GM23338 (cell line): Measurements from ENCODE around the gene IFRD1. TPM values are rescaled to one million over a fixed set of nuclear protein-coding genes. Genes with fewer than 3 reads are reported as not detected.

Experiments used
- ATAC-seq: fragments of 200-7000 bp; cut with Tn5 transposase; 3 replicates; pipeline ENCODE4 v1.9.1; 2020
- DNase-seq: peaks from one replicate; pipeline ENCODE4 v3.0.0-alpha.2; 2015; ENCODE audit warnings: low spot score
- H2AFZ ChIP-seq: fragments of 200-600 bp; sonication (generic); 2 replicates; pipeline ENCODE4 v1.8.0; 2016; ENCODE audit warnings: antibody characterized with exemption, mild to moderate bottlenecking, moderate library complexity
- H3F3A ChIP-seq: fragments of 200-600 bp; sonication (generic); replicated peaks from 2 replicates; pipeline ENCODE4 v1.8.0; 2017; ENCODE audit warnings: antibody characterized with exemption, mixed run types, low read depth
- H3K27ac ChIP-seq: fragments of 200-600 bp; sonication (generic); 2 replicates; pipeline ENCODE4 v1.6.1; 2016; ENCODE audit warnings: low read depth
- H3K27me3 ChIP-seq: fragments of 200-600 bp; sonication (generic); 2 replicates; pipeline ENCODE4 v1.8.0; 2016; ENCODE audit warnings: mild to moderate bottlenecking, mixed run types, moderate library complexity; ENCODE audit not compliant: insufficient read depth
- H3K36me3 ChIP-seq: fragments of 200-600 bp; sonication (generic); 2 replicates; pipeline ENCODE4 v1.8.0; 2016; ENCODE audit warnings: mild to moderate bottlenecking; ENCODE audit not compliant: insufficient read depth
- H3K4me1 ChIP-seq: fragments of 200-600 bp; sonication (generic); 2 replicates; pipeline ENCODE4 v1.8.0; 2016; ENCODE audit warnings: mild to moderate bottlenecking, moderate library complexity; ENCODE audit not compliant: insufficient read depth
- H3K4me2 ChIP-seq: fragments of 200-600 bp; sonication (generic); 2 replicates; pipeline ENCODE4 v1.7.1; 2017; ENCODE audit warnings: mixed run types
- H3K4me3 ChIP-seq: fragments of 200-600 bp; sonication (generic); 2 replicates; pipeline ENCODE4 v1.6.1; 2016; ENCODE audit warnings: mixed run types
- H3K79me2 ChIP-seq: fragments of 200-600 bp; sonication (generic); replicated peaks from 2 replicates; pipeline ENCODE4 v1.8.0; 2017; ENCODE audit warnings: mild to moderate bottlenecking; ENCODE audit not compliant: insufficient read depth
- H3K9me2 ChIP-seq: fragments of 200-600 bp; sonication (generic); 2 replicates; pipeline ENCODE4 v1.8.0; 2017; ENCODE audit not compliant: insufficient read depth
- H4K20me1 ChIP-seq: fragments of 200-600 bp; sonication (generic); replicated peaks from 2 replicates; pipeline ENCODE4 v1.8.0; 2017; ENCODE audit warnings: mild to moderate bottlenecking; ENCODE audit not compliant: insufficient read depth
- H3K27ac Mint-ChIP-seq: 2 replicates; pipeline ENCODE4 v1.8.0; 2020; ENCODE audit warnings: inconsistent platforms, mild to moderate bottlenecking, moderate library complexity, mixed read lengths
- H3K27me3 Mint-ChIP-seq: 3 replicates; pipeline ENCODE4 v1.8.0; 2022; ENCODE audit warnings: low read depth, mild to moderate bottlenecking, moderate library complexity, mixed read lengths, inconsistent platforms; ENCODE audit not compliant: insufficient read depth, poor library complexity
- H3K36me3 Mint-ChIP-seq: 3 replicates; pipeline ENCODE4 v1.8.0; 2021; ENCODE audit warnings: low read depth, mild to moderate bottlenecking, inconsistent platforms, moderate library complexity, mixed read lengths
- H3K4me1 Mint-ChIP-seq: 3 replicates; pipeline ENCODE4 v1.8.0; 2020; ENCODE audit warnings: mild to moderate bottlenecking, inconsistent platforms, mixed read lengths
- H3K4me3 Mint-ChIP-seq: 3 replicates; pipeline ENCODE4 v1.8.0; 2021; ENCODE audit warnings: moderate library complexity, mild to moderate bottlenecking, inconsistent platforms, mixed read lengths
- H3K9me3 Mint-ChIP-seq: 3 replicates; pipeline ENCODE4 v1.8.0; 2020; ENCODE audit warnings: moderate library complexity, mild to moderate bottlenecking, inconsistent platforms, mixed read lengths
- ETS1 ChIP-seq: IDR thresholded peaks from 2 replicates; pipeline ENCODE4 v1.6.1; 2016; ENCODE audit warnings: antibody characterized with exemption
- EZH2 ChIP-seq: fragments of 200-600 bp; sonication (generic); IDR thresholded peaks from one replicate; pipeline ENCODE4 v1.8.0; 2017; ENCODE audit warnings: antibody characterized with exemption, mild to moderate bottlenecking, low read depth; ENCODE audit not compliant: unreplicated experiment
- EZH2phosphoT487 ChIP-seq: fragments of 200-600 bp; sonication (generic); IDR thresholded peaks from one replicate; pipeline ENCODE4 v1.8.1; 2018; ENCODE audit warnings: antibody characterized with exemption; ENCODE audit not compliant: unreplicated experiment
- JUNB ChIP-seq: IDR thresholded peaks from one replicate; pipeline ENCODE4 v1.6.1; 2016; ENCODE audit warnings: antibody characterized with exemption; ENCODE audit not compliant: unreplicated experiment
- NANOG ChIP-seq: IDR thresholded peaks from 2 replicates; pipeline ENCODE4 v1.6.1; 2016; ENCODE audit warnings: antibody characterized with exemption, borderline replicate concordance
- POLR2AphosphoS5 ChIP-seq: IDR thresholded peaks from 2 replicates; pipeline ENCODE4 v1.6.1; 2016; ENCODE audit warnings: antibody characterized with exemption, low read depth
- ZNF114 ChIP-seq: fragments of 250-450 bp; sonication (Bioruptor Pico); IDR thresholded peaks from 2 replicates; pipeline ENCODE4 v1.5.0; 2020; ENCODE audit warnings: mild to moderate bottlenecking, moderate library complexity
- polyA plus RNA-seq: library from polyadenylated mRNA; unstranded; fragments of >200 nt; fragmentation: Nextera tagmentation; extraction: Ambion mirVana; gene quantifications from 2 replicates; pipeline ENCODE4 v1.2.1, GENCODE V29; 2016
- total RNA-seq: library from RNA; depleted of rRNA; stranded (reverse); fragments of >200 nt; shearing (Covaris generic); gene quantifications from 2 replicates; pipeline ENCODE4 v1.2.3, GENCODE V29; 2014
- TF ChIP-seq, protein P1 (sequence below), 2 experiments: fragments of 200-600 bp in 1 of 2; sonication (generic) in 1 of 2; conservative IDR thresholded peaks; 2 replicates each; pipeline versions ENCODE4 v1.5.1 to v1.6.1; 2016 to 2017; ENCODE audit warnings: antibody characterized with exemption in 2 of 2, low read depth in 2 of 2, mild to moderate bottlenecking in 2 of 2, moderate library complexity in 1 of 2
- TF ChIP-seq, protein P2 (sequence below): IDR thresholded peaks from one replicate; pipeline ENCODE4 v1.6.1; 2018; ENCODE audit warnings: antibody characterized with exemption; ENCODE audit not compliant: unreplicated experiment

IFRD1 gene
- total and polyA plus RNA-seq, 2 experiments from 2014 or later: 69.6 to 73.6 TPM

GRCh38 chr7:112446431-112446830, 3.8 kb upstream of the IFRD1 start (continued):
- TF ChIP-seq, protein P1, sequence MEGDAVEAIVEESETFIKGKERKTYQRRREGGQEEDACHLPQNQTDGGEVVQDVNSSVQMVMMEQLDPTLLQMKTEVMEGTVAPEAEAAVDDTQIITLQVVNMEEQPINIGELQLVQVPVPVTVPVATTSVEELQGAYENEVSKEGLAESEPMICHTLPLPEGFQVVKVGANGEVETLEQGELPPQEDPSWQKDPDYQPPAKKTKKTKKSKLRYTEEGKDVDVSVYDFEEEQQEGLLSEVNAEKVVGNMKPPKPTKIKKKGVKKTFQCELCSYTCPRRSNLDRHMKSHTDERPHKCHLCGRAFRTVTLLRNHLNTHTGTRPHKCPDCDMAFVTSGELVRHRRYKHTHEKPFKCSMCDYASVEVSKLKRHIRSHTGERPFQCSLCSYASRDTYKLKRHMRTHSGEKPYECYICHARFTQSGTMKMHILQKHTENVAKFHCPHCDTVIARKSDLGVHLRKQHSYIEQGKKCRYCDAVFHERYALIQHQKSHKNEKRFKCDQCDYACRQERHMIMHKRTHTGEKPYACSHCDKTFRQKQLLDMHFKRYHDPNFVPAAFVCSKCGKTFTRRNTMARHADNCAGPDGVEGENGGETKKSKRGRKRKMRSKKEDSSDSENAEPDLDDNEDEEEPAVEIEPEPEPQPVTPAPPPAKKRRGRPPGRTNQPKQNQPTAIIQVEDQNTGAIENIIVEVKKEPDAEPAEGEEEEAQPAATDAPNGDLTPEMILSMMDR (conservative IDR thresholded peaks at IDR 0.05; ENCODE audit: low read depth in 2 of 2): no peak
- no peak for TF ChIP-seq EZH2

DNA sequence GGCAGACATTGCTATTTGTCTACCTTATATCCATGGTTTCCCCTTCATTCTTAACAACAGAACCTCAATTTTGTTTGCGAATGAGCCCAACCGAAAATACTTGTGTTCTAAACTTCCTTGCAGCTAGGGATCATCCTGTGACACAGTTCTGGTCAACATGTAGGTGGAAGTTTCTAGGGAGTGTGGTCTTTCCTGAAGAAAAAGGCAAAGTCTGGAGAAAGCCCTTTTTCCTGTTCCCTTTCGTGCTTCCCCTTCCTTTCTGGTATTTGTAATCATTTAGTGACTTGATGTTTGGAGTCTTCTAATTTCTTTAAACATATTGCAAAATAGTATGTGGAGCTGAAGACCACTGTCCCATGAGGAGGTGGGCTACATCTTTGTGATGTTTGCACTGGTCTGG, 2.9 kb upstream of the IFRD1 start:
- H2AFZ ChIP-seq: no peak overlapping the region
- no peaks in the 10 kb centered on the region for H3F3A ChIP-seq
- H3K27ac Mint-ChIP-seq: no peak overlapping the region
- no peak for TF ChIP-seq ETS1
- no peak for TF ChIP-seq NANOG
- TF ChIP-seq ZNF114 (CRISPR knock-in tag): no peak
- no peak for TF ChIP-seq POLR2AphosphoS5
- H3K4me2 ChIP-seq: no peak overlapping the region
- H3K27me3 Mint-ChIP-seq: peaks cover 13% of the 10 kb centered on the region
- H4K20me1 ChIP-seq: no peaks in the 10 kb centered on the region
- no peaks in the 10 kb centered on the region for H3K27me3 ChIP-seq
- no peak overlapping the region for H3K4me3 Mint-ChIP-seq
- peaks cover 10% of the 10 kb centered on the region for H3K36me3 Mint-ChIP-seq
- peaks cover 18% of the 10 kb centered on the region for H3K79me2 ChIP-seq
- no peaks in the 10 kb centered on the region for H3K9me2 ChIP-seq
- no peak overlapping the region for H3K27ac ChIP-seq
- no peaks in the 10 kb centered on the region for H3K9me3 Mint-ChIP-seq
- H3K4me3 ChIP-seq: no peak overlapping the region
- H3K4me1 ChIP-seq: 0 out of 2 replicates have a peak, but pooled peaks cover 6% of the 10 kb centered on the region
- DNase-seq (no peak), ATAC-seq (no peak)
- H3K4me1 Mint-ChIP-seq: peaks cover 15% of the 10 kb centered on the region
- H3K36me3 ChIP-seq: no peaks in the 10 kb centered on the region

GRCh38 chr7:112448381-112448780, 1.9 kb upstream of the IFRD1 start:
- H3K4me3 ChIP-seq: no peak overlapping the region
- H4K20me1 ChIP-seq: peaks cover 8% of the 10 kb centered on the region
- no peak overlapping the region for H3K27ac ChIP-seq
- peaks cover 13% of the 10 kb centered on the region for H3K36me3 Mint-ChIP-seq
- H3K27me3 Mint-ChIP-seq: peaks cover 13% of the 10 kb centered on the region
- DNase-seq (no peak), ATAC-seq (no peak)
- H3K27ac Mint-ChIP-seq: no peak overlapping the region
- TF ChIP-seq ZNF114 (CRISPR knock-in tag) (no peak), POLR2AphosphoS5 (no peak), NANOG (no peak), EZH2phosphoT487 (no peak), JUNB (no peak)
- TF ChIP-seq, protein P2, sequence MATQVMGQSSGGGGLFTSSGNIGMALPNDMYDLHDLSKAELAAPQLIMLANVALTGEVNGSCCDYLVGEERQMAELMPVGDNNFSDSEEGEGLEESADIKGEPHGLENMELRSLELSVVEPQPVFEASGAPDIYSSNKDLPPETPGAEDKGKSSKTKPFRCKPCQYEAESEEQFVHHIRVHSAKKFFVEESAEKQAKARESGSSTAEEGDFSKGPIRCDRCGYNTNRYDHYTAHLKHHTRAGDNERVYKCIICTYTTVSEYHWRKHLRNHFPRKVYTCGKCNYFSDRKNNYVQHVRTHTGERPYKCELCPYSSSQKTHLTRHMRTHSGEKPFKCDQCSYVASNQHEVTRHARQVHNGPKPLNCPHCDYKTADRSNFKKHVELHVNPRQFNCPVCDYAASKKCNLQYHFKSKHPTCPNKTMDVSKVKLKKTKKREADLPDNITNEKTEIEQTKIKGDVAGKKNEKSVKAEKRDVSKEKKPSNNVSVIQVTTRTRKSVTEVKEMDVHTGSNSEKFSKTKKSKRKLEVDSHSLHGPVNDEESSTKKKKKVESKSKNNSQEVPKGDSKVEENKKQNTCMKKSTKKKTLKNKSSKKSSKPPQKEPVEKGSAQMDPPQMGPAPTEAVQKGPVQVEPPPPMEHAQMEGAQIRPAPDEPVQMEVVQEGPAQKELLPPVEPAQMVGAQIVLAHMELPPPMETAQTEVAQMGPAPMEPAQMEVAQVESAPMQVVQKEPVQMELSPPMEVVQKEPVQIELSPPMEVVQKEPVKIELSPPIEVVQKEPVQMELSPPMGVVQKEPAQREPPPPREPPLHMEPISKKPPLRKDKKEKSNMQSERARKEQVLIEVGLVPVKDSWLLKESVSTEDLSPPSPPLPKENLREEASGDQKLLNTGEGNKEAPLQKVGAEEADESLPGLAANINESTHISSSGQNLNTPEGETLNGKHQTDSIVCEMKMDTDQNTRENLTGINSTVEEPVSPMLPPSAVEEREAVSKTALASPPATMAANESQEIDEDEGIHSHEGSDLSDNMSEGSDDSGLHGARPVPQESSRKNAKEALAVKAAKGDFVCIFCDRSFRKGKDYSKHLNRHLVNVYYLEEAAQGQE: no peak
- TF ChIP-seq, protein P1 (conservative IDR thresholded peaks at IDR 0.05; ENCODE audit: low read depth in 2 of 2): no peak
- H3K36me3 ChIP-seq: no peaks in the 10 kb centered on the region
- H3K9me3 Mint-ChIP-seq: no peaks in the 10 kb centered on the region
- peaks cover 27% of the 10 kb centered on the region for H3K79me2 ChIP-seq
- no peaks in the 10 kb centered on the region for H3K27me3 ChIP-seq
- no peak overlapping the region for H2AFZ ChIP-seq
- no peaks in the 10 kb centered on the region for H3F3A ChIP-seq
- H3K9me2 ChIP-seq: no peaks in the 10 kb centered on the region
- peaks cover 14% of the 10 kb centered on the region for H3K4me1 ChIP-seq
- H3K4me3 Mint-ChIP-seq: no peak overlapping the region; the same call in 2 of the 3 replicates
- H3K4me2 ChIP-seq: no peak overlapping the region
- peaks cover 22% of the 10 kb centered on the region for H3K4me1 Mint-ChIP-seq
